Astrocyte of the cerebellum (primary cell): ENCODE results near the gene ADAM22.

Experiments used
- DNase-seq: peaks from one replicate; pipeline ENCODE4 v3.0.0-alpha.2; 2011; ENCODE audit warnings: low read depth
- H3K4me3 ChIP-seq: 2 replicates; pipeline ENCODE4 v1.5.1; 2011; ENCODE audit warnings: mild to moderate bottlenecking, low read depth, low read length, moderate library complexity
- in situ Hi-C: cut with HindIII; loops from 2 replicates; pipeline ENCODE4 v1.10.0; 2017; ENCODE audit warnings: low sequenced_read_pairs
- TF ChIP-seq, protein P1 (sequence below): IDR thresholded peaks from 2 replicates; pipeline ENCODE4 v1.5.1; 2012; ENCODE audit warnings: low read length, low read depth, moderate library complexity, mild to moderate bottlenecking; ENCODE audit errors: missing control alignments

The ADAM22 gene

DNA sequence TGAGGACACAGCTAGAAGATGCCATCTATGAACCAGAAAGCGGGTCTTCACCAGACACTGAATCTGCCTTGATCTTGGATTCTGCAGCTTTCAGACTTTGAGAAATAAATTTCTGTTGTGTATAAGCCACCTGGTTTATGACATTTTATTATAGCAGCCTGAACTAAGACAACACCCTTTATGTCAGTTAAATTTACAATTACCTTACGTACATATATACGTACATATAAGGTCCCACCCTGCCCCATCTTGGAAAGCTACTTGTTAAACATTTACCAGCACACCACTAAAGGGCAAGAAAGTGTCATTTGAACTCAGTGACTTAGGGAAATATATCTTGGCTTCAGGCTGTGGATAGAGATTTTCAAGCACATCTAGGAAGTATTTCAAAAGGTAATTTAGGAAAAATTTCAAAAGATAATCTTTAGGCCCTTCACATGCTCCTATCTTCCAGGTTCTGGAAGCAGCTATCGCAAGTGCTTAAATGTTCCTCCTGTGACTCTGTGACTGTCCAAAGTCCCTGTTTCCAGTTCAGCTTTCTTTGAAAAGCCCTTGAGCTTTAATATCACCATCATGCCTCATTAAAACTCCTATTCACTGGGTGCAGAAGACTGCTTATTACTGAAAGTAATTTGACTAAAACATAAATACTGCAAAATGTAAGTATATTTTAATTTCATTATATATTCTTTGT lies 295.4 kb downstream of the ADAM22 start:
- in situ Hi-C loops, result no loop called here
- no peak for DNase-seq
- H3K4me3 ChIP-seq, result no peak overlapping the region
- TF ChIP-seq, protein P1, sequence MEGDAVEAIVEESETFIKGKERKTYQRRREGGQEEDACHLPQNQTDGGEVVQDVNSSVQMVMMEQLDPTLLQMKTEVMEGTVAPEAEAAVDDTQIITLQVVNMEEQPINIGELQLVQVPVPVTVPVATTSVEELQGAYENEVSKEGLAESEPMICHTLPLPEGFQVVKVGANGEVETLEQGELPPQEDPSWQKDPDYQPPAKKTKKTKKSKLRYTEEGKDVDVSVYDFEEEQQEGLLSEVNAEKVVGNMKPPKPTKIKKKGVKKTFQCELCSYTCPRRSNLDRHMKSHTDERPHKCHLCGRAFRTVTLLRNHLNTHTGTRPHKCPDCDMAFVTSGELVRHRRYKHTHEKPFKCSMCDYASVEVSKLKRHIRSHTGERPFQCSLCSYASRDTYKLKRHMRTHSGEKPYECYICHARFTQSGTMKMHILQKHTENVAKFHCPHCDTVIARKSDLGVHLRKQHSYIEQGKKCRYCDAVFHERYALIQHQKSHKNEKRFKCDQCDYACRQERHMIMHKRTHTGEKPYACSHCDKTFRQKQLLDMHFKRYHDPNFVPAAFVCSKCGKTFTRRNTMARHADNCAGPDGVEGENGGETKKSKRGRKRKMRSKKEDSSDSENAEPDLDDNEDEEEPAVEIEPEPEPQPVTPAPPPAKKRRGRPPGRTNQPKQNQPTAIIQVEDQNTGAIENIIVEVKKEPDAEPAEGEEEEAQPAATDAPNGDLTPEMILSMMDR, result no peak

DNA sequence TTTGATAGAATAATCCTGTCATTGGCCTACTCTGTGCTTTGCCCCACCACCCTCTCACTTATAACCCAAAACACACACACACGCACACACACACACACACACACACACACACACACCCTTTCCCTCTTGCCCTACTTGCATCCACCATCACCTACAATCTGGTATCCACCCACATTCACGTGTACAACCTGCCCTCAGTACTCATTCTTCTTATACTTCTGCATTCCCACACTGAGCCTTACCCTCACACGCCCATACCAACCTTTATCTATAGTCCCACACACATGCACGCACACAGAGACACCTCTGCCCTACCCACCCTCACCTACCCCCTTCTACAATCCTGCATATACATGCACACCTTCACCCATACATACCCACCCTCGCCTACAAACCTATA lies 296.6 kb downstream of the ADAM22 start:
- DNase-seq, result no peak
- in situ Hi-C loops, result no loop called here
- no peak overlapping the region for H3K4me3 ChIP-seq
- TF ChIP-seq, protein P1, result no peak

DNA sequence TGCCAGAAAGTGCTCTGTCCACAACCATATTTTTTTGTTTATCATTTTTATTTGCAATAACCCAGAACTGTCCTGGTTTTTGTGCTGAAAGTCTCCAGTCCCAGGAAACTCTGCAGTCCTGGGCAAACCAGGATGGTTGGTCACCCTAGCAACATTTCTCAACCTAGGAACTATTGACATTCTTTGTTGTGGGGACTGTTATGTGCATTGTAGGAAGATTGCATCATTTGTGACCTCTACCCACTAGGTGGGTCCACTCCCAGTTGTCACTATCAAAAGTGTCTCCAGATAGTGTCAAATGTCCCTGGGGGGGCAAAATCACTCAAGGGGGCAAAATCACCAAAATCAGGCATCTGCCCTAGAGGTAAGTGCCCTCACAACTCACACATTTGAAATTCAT lies 299.8 kb downstream of the ADAM22 start:
- in situ Hi-C loops, result no loop called here
- no peak overlapping the region for H3K4me3 ChIP-seq
- TF ChIP-seq, protein P1, result no peak
- DNase-seq, result no peak

DNA sequence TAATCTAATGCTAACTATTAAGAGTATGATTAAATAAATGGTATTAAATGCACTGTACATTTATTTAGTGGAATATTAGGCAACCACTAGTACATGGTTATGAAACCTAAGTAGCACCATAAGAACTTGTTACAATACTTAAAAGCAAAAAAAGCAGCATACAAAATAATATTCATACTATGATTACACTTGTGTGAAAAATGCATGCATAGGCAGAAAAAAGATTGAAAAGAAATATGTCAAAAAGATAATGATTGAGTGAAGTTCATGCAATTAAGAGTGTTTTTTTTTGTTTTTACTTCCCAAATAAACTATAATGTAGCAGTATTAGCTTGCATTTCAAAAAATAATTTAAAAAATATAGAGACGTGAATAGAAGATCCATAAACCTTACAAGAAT lies 305.8 kb downstream of the ADAM22 start:
- in situ Hi-C loops, result no loop called here
- DNase-seq, result no peak
- H3K4me3 ChIP-seq, result no peak overlapping the region
- TF ChIP-seq, protein P1, result no peak

DNA sequence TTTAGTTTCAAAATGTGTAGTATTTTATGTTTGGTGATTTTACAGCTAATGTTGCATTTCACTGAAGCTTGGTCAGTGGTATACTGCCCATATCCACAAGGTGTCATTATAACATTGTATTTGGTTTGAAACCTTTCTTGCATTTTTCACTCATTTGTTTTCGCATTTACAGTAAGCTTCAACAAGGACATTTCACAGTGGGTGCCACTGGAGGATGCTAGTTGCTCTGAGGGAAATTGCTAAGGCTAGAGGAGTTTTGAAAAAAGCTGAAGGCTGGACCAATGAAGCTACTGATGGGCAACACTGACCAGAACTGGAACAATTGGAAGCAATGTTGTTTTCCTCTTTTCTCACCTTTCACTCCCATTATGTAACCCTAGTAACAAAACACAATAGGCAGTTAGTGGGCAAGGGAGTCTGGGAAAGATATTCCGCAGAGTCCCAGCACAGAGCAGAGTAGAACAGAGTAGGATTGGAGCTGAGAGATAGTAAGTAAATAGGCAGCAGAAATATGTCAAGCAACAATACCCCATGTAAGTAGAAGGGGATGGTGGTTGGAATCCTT lies 309.4 kb downstream of the ADAM22 start:
- TF ChIP-seq, protein P1, result peak; percentile 68
- no peak overlapping the region for H3K4me3 ChIP-seq
- in situ Hi-C loops, result no loop called here
- peak; percentile 48 for DNase-seq

DNA sequence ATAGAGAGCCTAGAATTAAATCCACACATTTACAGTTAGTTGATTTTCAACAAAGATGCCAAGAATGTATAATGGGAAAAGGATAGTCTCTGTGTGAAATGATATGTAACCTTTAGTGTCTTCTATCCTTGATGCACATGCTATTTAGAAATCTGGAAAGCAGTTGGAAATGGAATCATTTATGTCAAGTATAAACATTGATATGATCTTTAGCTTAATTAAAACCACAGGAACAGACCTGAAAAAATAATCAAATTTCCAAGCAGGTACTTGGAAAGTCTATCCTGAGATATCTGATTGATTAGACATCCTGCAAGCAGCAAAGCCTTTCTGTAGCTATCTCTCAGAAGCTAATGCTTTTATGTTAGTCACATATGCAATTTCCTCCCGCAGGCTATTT lies 310.2 kb downstream of the ADAM22 start:
- in situ Hi-C loops, result no loop called here
- no peak for DNase-seq
- no peak overlapping the region for H3K4me3 ChIP-seq
- TF ChIP-seq, protein P1, result no peak
